ENCODE measurements around the gene TBATA. TPM values are rescaled to one million over a fixed set of nuclear protein-coding genes. Genes with fewer than 3 reads are reported as not detected.

Gene TBATA
- total RNA-seq, 6 experiments from 2014 or later = not detected

DNA sequence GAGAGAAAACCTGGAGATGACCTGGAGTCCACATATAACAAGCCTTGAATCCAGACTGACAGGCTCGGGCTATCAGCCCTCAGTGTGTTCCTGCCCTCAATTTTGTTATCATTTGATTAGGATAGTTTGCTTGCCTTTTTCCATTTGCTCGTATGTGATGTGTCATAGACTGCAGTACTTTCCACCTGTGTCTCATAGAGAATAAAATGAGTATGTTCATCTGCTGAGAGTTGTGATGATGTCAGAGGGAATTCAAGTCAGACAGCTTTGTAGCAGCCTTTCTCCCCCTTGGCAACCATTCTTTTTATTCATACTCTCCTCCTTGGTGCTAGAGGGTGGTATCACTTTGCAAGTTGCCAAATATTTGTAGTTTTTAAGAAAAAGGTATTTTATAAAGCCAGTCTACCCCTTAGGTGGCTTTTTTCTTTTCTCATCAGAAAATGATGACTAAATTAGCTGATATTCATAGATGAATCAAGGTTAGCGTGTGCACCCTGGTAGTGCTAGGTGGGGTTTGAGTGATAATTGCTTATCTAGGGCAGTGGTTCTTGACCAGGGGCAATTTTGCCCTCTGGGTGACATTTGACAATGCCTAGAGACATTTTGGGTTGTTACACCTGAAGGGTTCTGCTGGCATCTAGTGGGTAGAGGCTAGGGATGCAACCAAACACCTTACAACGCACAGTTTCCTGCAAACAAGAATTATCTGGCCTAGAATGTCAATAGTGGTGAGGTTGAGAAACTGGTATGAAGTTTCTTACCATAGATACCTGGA is 36.0 kb upstream of the TBATA start:
- ATAC-seq (no peak), DNase-seq (no peak)
- H3K27me3 ChIP-seq = no peaks in the 10 kb centered on the region
- intact Hi-C loops (cut with DNase I) = no loop called here
- H3K9me3 ChIP-seq = no peaks in the 10 kb centered on the region
- TF ChIP-seq, protein P1, sequence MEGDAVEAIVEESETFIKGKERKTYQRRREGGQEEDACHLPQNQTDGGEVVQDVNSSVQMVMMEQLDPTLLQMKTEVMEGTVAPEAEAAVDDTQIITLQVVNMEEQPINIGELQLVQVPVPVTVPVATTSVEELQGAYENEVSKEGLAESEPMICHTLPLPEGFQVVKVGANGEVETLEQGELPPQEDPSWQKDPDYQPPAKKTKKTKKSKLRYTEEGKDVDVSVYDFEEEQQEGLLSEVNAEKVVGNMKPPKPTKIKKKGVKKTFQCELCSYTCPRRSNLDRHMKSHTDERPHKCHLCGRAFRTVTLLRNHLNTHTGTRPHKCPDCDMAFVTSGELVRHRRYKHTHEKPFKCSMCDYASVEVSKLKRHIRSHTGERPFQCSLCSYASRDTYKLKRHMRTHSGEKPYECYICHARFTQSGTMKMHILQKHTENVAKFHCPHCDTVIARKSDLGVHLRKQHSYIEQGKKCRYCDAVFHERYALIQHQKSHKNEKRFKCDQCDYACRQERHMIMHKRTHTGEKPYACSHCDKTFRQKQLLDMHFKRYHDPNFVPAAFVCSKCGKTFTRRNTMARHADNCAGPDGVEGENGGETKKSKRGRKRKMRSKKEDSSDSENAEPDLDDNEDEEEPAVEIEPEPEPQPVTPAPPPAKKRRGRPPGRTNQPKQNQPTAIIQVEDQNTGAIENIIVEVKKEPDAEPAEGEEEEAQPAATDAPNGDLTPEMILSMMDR (IDR thresholded peaks at IDR 0.05) = no peak
- no peak for TF ChIP-seq POLR2A (IDR thresholded peaks at IDR 0.05)
- H3K4me3 ChIP-seq = no peak overlapping the region
- peaks cover 0 to 18% (median 4%) of the 10 kb centered on the region in 4 donors for H3K4me1 ChIP-seq
- no peak overlapping the region for H3K27ac ChIP-seq
- peaks cover 0 to 18% (median 2%) of the 10 kb centered on the region in 4 donors for H3K36me3 ChIP-seq
- 96% methylated on average over 4 of the region's 4 CpGs for WGBS (ENCODE audit: insufficient coverage, low coverage, low lambda C conversion rate, missing lambda C conversion rate)

- H3K4me1 ChIP-seq = peaks cover 0 to 13% (median 4%) of the 10 kb centered on the region in 4 donors
- DNase-seq = peak; percentile 79 to 88 (median 82)
- WGBS (ENCODE audit: insufficient coverage, low coverage, low lambda C conversion rate, missing lambda C conversion rate) = 1% methylated on average over 11 of the region's 43 CpGs
- intact Hi-C loops (cut with DNase I) = no loop called here
- no peaks in the 10 kb centered on the region for H3K9me3 ChIP-seq
- peak overlapping the region; percentile 66 to 90 (median 73) for H3K27ac ChIP-seq
- no peaks in the 10 kb centered on the region for H3K27me3 ChIP-seq
- TF ChIP-seq, protein P1 (IDR thresholded peaks at IDR 0.05) = no peak
- TF ChIP-seq POLR2A (IDR thresholded peaks at IDR 0.05) = no peak
- peak overlapping the region; percentile 66 to 77 (median 71) for H3K4me3 ChIP-seq
- H3K36me3 ChIP-seq = peaks cover 0 to 15% (median 2%) of the 10 kb centered on the region in 4 donors
- ATAC-seq = peak; percentile 79 to 86 (median 84)
These were observed 31.2 kb upstream of the TBATA start for GRCh38 chr10:70816220-70816894.

GRCh38 chr10:70815504-70816219 is 30.5 kb upstream of the TBATA start, which contains the start of gene SGPL1:
Gene SGPL1 (plus strand): TSS chr10:70815948. CDS start chr10:70816854, 906 bp downstream.
- Histone ChIP-seq H3K36me3 (peaks cover 0 to 12% (median 2%) of the 10 kb centered on the region in 4 donors), H3K4me1 (peaks cover 0 to 13% (median 4%) of the 10 kb centered on the region in 4 donors), H3K9me3 (no peaks in the 10 kb centered on the region), H3K27me3 (no peaks in the 10 kb centered on the region), H3K27ac (peak within 1 kb of the TSS; percentile 66 to 90 (median 73)), H3K4me3 (peak within 1 kb of the TSS; percentile 66 to 77 (median 71))
- peak; percentile 90 to 96 (median 93) for ATAC-seq
- intact Hi-C loops (cut with DNase I) = no loop called here
- DNase-seq = peak; percentile 85 to 88 (median 87)
- TF ChIP-seq, protein P1 (IDR thresholded peaks at IDR 0.05) = peak; percentile 98 to 100 (median 98)
- peak; percentile 65 for TF ChIP-seq POLR2A (IDR thresholded peaks at IDR 0.05)
- WGBS (ENCODE audit: insufficient coverage, low coverage, low lambda C conversion rate, missing lambda C conversion rate) = 12% methylated on average over 12 of the region's 58 CpGs

DNA sequence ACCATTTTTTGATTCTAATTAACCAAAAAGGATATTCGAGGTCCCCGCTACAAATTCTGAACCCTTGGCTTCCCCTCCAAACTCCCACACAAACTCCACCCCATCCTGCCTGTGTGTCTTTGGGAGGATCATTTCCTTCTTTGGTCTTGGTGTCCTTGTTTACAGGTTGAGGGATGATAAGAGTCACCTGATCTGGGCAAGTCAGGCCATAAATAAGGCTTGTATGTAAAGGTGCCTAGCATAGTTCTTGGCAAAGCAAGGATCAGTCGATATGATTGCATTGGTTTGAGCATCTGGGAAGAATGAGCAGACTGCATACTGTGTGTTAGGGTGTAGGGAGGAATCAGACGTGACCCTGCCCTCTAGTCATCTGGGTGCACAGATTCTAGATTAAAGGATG is 28.9 kb upstream of the TBATA start:
- 85% methylated on average over 4 of the region's 4 CpGs for WGBS (ENCODE audit: insufficient coverage, low coverage, low lambda C conversion rate, missing lambda C conversion rate)
- intact Hi-C loops (cut with DNase I) = loop anchor here (5.0 kb wide), 1 partner anchor 68 kb away; no protein-coding TSS in a partner anchor
- Histone ChIP-seq H3K27ac (no peak overlapping the region), H3K9me3 (no peaks in the 10 kb centered on the region), H3K4me1 (peaks cover 0 to 13% (median 4%) of the 10 kb centered on the region in 4 donors), H3K27me3 (no peaks in the 10 kb centered on the region), H3K36me3 (peaks cover 0 to 4% (median 1%) of the 10 kb centered on the region in 4 donors), H3K4me3 (no peak overlapping the region)
- ATAC-seq (no peak), DNase-seq (no peak)
- no peak for TF ChIP-seq POLR2A (IDR thresholded peaks at IDR 0.05)
- TF ChIP-seq, protein P1 (IDR thresholded peaks at IDR 0.05) = no peak

Data from right lobe of liver (tissue), 6 donors.